Suppressor macrophage treated with lipopolysaccharide for 1 hour (primary cell): ENCODE measurements around the gene IP6K1.
"Not testable (repeated sequence)": the region's sequence is repeated elsewhere in the genome, so short reads cannot be mapped to it uniquely, and the experiment has no call there.

ENCODE experiments used
- DNase-seq, 3 donors: peaks; one replicate each; pipeline ENCODE4 v3.0.0-alpha.2; 2020 to 2022

Gene IP6K1

DNA sequence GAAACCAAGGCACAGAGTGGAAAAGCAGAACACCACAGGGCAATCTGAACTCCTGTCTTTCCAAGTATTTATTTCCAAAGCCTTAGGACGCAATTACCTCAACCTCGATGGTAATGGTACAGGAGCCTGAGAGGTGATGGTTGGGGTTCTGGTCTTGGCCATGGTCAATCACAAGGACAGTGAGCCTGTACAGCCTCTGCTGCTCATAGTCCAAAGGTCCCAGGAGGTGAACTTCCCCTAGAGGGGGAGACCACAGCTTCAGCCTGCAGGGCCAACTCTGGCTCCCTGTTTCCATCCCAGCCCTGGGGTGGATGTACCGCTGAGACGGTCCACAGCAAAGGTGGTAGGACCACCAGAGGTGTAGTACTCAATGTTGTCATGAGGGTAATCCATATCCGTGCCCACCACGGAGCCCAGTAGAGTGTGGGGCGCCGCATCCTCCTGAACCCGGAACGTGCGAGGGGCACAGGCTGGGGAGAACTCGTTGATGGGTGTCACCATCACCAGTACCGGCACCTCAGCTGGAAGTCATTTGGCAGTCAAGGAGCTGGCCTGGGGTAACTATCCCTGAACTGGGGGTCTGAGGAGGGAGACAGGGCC, 7.2 kb upstream of the IP6K1 start:
- DNase-seq: no peak

GRCh38 chr3:49792371-49793150, 6.2 kb upstream of the IP6K1 start:
- no peak for DNase-seq

DNA sequence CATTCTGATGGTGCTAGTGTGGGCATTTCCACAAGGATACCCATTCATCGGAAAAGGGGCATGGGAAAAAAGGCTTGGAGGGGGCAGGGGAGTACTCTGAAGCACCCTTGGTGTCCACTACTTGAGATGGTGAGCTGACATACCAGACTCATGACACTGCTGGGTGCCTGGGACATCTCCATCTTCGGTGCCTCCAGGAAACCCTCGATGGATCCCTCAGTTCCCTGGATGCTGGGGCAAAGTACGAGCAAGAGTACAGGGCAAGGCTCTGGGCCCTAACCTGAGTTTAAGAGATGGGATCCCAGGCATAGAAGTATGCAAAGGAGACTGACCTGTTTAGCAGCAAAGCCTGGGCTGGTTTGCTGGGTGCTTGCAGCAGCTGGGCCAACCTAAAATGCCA, 5.2 kb upstream of the IP6K1 start:
- DNase-seq: no peak

DNA sequence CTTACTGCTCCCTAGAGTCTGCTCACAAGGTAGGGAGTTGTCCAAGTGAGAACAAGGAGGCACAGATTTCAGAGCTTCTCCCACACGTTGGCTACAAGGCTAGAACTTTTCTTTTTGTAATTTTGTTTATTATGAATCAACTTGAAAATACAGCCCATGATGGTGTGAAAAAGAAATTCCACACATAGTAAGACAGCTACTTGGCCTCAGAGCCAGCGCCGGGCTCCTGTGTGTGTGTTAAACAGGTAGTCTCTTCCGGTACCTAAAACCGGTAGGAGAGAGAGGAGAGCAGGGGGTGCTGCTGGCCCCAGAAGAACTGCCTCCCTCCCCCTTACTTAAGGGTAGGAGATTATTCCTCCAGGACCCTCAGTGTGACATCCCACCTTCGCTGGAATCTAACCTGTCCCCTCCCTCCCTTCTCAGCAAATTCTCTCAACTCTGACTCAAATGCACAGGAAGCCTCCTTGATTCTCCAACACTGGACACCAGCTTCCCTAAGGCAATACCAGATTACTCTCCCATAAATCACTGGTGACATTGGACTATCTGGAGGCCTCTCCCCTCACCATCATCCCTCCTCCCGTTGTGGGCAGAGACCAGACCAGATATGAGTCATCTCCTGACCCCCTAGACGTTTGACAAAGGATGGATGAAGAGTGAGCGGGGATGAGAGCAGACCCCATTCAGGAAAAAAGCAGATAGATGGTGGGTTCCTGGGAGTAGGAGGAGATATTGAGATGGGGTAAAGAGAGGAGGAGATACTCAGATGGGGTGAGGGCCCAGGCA, 4.5 kb upstream of the IP6K1 start:
- DNase-seq: no peak

GRCh38 chr3:49788056-49788455, 1.7 kb upstream of the IP6K1 start:
- no peak for DNase-seq

DNA sequence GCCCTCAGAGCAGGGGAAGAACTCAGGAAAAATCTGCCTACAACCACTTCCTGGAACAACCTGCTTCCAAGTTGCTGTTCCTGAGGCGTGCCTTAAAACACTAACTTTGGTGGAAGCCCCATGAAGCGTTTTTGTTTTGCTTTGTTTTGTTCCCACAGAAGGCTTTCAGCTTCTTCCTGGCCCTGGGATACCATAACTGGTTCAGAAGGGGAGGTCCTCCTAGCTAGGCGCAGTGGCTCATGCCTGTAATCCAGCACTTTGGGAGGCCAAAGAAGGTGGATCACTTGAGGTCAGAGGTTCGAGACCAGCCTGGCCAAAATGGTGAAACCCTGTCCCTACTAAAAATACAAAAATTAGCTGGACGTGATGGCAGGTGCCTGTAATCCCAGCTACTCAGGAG, 1.2 kb upstream of the IP6K1 start:
- DNase-seq: no peak

DNA sequence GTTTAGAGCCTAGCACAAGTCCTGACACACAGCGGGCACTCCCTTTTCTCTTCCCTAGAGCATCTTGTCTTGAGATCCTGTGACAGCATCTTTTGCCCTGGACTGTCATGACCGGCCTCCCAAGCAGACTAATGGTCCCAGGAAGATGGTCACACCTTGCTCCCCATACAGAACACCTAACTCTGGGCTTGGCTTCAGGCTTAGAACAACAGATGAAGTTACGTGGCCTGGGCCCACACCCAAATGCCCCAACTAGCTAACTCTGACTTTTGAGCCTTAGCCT, 781 bp upstream of the IP6K1 start:
- no peak for DNase-seq

DNA sequence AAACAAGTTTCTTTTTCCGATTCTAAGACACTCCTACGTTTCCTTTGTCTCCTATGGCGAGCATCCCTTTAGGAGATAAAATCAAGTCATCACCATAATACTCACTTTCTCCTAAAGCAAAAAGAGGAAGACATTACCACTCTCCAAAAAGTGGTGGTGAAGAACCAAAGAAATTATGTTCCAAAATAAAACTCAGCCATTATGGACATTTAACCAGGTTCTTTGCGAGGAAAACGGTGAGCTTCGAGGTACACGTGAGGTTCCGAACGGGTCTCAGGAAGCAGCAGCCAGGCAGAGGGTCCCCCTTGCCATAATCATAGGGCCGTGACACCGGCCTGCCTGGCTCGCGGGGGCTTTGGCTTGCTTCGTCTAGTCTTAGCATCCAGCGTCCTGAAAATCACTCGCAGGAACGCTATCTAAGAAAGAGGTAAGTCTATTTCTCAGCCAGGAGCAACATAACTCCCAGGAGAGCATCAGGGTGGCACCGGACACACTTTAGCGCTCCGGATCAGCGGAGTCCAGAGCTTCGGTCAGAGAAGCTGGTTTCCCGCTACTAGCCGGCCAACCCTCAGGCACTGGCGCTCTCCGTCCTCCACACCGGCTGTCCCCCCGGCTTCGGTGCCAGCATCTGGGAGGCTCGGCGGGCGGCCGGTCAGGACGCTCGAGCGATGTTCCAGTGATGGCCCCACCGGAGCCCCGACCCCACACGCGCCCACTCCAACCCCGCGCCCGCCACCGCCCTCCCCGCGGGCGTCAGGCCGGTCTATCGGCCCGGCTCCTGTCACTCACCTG, 581 bp downstream of the IP6K1 start:
- DNase-seq: peak; percentile 34 to 52 (median 51)

DNA sequence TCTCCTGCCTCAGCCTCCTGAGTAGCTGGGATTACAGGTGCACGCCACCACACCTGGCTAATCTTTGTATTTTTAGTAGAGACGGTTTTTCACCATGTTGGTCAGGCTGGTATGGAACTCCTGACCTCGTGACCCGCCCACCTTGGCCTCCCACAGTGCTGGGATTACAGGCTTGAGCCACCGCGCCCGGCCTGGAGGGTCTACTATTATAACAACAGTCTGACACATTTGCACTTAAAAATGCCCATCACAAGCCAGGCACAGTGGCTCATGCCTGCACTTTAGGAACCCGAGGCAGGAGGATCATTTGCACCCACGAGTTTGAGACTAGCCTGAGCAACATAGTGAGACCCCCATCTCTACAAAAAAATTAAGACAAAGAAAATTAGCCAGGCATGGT, 4.1 kb downstream of the IP6K1 start:
- not testable (repeated sequence) for DNase-seq

GRCh38 chr3:49781415-49782199, 4.7 kb downstream of the IP6K1 start:
- DNase-seq: no peak

- not testable (repeated sequence) for DNase-seq
Measured at GRCh38 chr3:49780975-49781365, 5.4 kb downstream of the IP6K1 start.

- DNase-seq: no peak
Measured at GRCh38 chr3:49780080-49780974, 6.0 kb downstream of the IP6K1 start.

GRCh38 chr3:49779358-49780079, 6.8 kb downstream of the IP6K1 start:
- DNase-seq: no peak

DNA sequence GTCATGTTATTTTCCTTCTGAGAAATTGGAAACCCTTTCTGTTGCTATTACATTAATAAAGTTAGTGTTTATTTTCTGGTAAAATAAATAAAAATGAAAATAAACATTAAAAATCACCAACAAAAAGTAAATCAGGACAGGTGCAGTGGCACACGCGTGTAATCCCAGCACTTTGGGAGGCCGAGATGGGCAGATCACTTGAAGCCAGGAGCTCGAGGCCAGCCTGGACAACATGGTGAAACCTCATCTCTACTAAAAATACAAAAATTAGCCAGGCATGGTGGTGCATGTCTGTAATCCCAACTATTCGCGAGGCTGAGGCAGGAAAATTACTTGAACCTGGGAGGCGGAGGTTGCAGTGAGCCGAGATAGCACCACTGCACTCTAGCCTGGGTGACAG, 10.2 kb downstream of the IP6K1 start:
- DNase-seq: not testable (repeated sequence)

DNA sequence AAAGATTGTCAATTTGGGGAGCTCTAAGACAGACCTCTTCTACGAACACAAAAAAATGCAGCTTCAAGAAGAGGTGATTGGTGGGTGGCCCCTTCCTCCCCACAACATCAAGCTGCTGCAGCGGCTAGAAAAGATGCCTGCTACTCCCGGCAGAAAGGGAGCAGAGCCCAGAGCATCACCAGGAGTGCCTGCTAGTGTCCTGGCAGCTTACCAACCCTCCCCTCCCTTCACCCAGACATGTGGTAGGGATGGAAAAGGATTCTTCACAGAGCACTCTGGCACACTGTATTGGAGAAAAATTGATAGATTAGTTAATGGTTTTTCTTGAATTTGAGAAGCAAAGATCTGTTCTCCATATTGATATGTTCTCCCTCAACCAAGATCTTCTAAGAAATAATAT, 10.8 kb downstream of the IP6K1 start:
- no peak for DNase-seq

DNA sequence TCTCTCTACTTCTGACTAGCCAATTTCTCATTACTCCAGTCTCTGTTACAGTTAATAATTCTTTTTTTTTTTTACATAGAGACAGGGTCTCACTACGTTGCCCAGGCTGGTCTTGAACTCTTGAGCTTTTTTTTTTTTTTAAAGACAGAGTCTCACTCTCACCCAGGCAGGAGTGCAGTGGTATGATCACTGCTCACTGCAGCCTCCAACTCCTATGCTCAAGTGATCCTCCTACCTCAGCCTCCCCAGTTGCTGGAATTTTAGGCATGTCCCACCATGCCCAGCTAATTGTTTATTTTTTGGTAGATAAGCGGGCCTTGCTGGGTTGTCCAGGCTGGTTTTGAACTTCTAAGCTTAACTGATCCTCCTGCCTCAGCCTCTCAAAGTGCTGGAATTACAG, 13.6 kb downstream of the IP6K1 start:
- DNase-seq: no peak

- no peak for DNase-seq
Measured at GRCh38 chr3:49771340-49771938, 14.9 kb downstream of the IP6K1 start.

- no peak for DNase-seq
Measured at GRCh38 chr3:49769926-49770325, 16.4 kb downstream of the IP6K1 start.

DNA sequence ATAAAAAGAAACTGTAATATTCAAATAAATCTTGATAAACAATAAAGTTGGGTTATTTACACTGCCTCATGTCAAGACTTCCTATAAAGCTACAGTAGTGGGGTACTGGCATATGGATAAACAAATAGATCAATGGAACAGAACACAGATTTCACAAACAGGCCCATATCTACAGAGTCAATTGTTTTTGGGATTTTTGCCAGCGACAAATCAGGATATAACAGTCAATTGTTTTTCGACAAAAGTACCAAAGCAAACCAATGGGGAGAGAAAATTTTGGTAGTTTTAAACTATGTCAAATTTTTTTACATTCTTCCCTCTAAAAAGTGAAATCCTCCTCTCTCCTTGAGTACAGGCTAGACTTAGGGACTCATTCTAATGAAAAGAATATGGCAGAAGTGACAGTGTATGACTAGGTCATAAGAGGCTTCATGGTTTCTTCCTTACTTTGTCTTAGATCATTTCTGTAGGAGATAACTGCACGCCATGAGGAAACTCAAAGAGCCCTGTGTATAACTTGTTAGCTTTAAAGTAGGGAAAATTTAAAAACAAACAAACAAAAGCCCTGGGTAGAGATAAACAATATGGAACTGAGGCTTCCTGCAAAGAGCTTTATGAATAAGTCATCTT, 16.9 kb downstream of the IP6K1 start:
- peak in 1 of 3 donors; percentile 16 for DNase-seq

DNA sequence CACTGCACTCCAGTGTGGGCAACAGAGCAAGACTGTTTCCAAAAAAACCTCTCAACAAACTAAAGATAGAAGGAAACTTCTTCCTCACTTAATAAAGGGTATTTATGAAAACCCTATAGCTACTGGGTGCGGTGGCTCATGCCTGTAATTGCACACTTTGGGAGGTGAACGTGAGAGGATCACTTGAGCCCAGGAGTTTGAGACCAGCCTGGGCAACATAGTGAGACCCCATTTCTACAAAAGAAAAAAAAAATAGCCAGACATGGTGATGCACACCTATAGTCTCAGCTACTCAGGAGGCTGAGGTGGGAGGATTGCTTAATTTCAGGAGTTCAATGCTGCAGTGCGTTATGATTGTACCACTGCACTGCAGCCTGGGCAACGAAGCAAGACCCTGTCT, 22.4 kb downstream of the IP6K1 start:
- DNase-seq: no peak
